Endothelial cell of umbilical vein (primary cell): ENCODE measurements around the gene BEX3. TPM values are rescaled to one million over a fixed set of nuclear protein-coding genes. Genes with fewer than 3 reads are reported as not detected.
A peak's percentile ranks its signal among the peaks of the same experiment; 100 is the strongest.

ENCODE experiments used
- BruUV-seq: library from RNA; stranded (reverse); fragments of 400-500 nt; replicated peaks from 2 replicates; lab custom pipeline; 2021; lab: Mats Ljungman, UMichigan
- CTCF ChIA-PET: fragments of 300-600, 350-600 bp; sonication (Branson Sonifier 250); formaldehyde crosslinking; loops from one replicate; lab custom pipeline; 2021; ENCODE audit warnings: antibody characterized with exemption, inconsistent platforms; lab: Charles Lee
- POLR2A ChIA-PET: fragments of 300-600, 350-600 bp; sonication (Branson Sonifier 250); formaldehyde crosslinking; loops from one replicate; lab custom pipeline; 2021; ENCODE audit warnings: antibody characterized with exemption, inconsistent platforms; lab: Charles Lee
- DNase-seq: peaks from one replicate; pipeline ENCODE4 v3.0.0-alpha.2; 2011; ENCODE audit warnings: low read depth, low spot score
- FAIRE-seq: peaks from 2 replicates; lab custom pipeline; 2011; peaks lifted over from hg19 to GRCh38; lab: Jason Lieb, UNC
- H2AFZ ChIP-seq: 2 replicates; pipeline ENCODE4 v1.6.0; 2012; ENCODE audit warnings: low read depth, low read length, control low read depth, inconsistent platforms
- H3K27ac ChIP-seq: 2 replicates; pipeline ENCODE4 v1.5.1; 2011; ENCODE audit warnings: low read depth, mild to moderate bottlenecking, control low read depth, low read length, moderate library complexity; ENCODE audit not compliant: insufficient read depth
- H3K27me3 ChIP-seq, 2 experiments: 2 replicates each; pipeline versions ENCODE4 v1.6.0 to v1.6.1; 2011; ENCODE audit warnings: low read length in 2 of 2, mixed read lengths in 1 of 2; ENCODE audit not compliant: control insufficient read depth in 2 of 2, insufficient read depth in 2 of 2
- H3K36me3 ChIP-seq, 2 experiments: 2 replicates in 1 of 2; 3 replicates in 1 of 2; pipeline ENCODE4 v1.5.1; 2011; ENCODE audit warnings: low read length in 2 of 2, mild to moderate bottlenecking in 1 of 2, moderate library complexity in 1 of 2; ENCODE audit not compliant: control insufficient read depth in 2 of 2, insufficient read depth in 2 of 2; ENCODE audit errors: extremely low read depth in 1 of 2
- H3K4me1 ChIP-seq: 3 replicates; pipeline ENCODE4 v1.5.1; 2011; ENCODE audit warnings: mild to moderate bottlenecking, low read length; ENCODE audit not compliant: control insufficient read depth, insufficient read depth; ENCODE audit errors: extremely low read depth
- H3K4me2 ChIP-seq: 2 replicates; pipeline ENCODE4 v1.6.1; 2011; ENCODE audit warnings: low read length, control low read depth, mixed read lengths; ENCODE audit not compliant: insufficient read depth
- H3K4me3 ChIP-seq, 3 experiments: fragments of 200-600 bp in 1 of 3; sonication (generic), shearing (Covaris generic) in 1 of 3; replicated peaks in 1 of 3; 2 replicates each; pipeline ENCODE4 v1.5.1; 2011 to 2016; ENCODE audit warnings: control low read depth in 3 of 3, low read length in 3 of 3, mild to moderate bottlenecking in 2 of 3, inconsistent platforms in 1 of 3, low read depth in 1 of 3, moderate library complexity in 1 of 3; ENCODE audit not compliant: insufficient read depth in 1 of 3
- H3K79me2 ChIP-seq: 2 replicates; pipeline ENCODE4 v1.6.0; 2012; ENCODE audit warnings: low read length, inconsistent platforms; ENCODE audit not compliant: control insufficient read depth, insufficient read depth
- H3K9ac ChIP-seq: replicated peaks from 2 replicates; pipeline ENCODE3; 2011; ENCODE audit warnings: low read length, control low read depth; ENCODE audit not compliant: insufficient read depth; ENCODE audit errors: extremely low read depth
- H3K9me1 ChIP-seq: replicated peaks from 3 replicates; pipeline ENCODE4 v1.6.0; 2011; ENCODE audit warnings: mild to moderate bottlenecking, low read length; ENCODE audit not compliant: control insufficient read depth, insufficient read depth; ENCODE audit errors: extremely low read depth
- H3K9me3 ChIP-seq: replicated peaks from 2 replicates; pipeline ENCODE4 v1.5.1; 2012; ENCODE audit warnings: low read length, inconsistent platforms; ENCODE audit not compliant: control insufficient read depth, insufficient read depth
- H4K20me1 ChIP-seq: replicated peaks from 2 replicates; pipeline ENCODE3; 2011; ENCODE audit warnings: mild to moderate bottlenecking, low read length; ENCODE audit not compliant: control insufficient read depth, insufficient read depth; ENCODE audit errors: extremely low read depth
- FOS ChIP-seq: IDR thresholded peaks from 2 replicates; pipeline ENCODE4 v1.6.1; 2011; ENCODE audit warnings: mild to moderate bottlenecking, low read length, moderate library complexity, borderline replicate concordance; ENCODE audit not compliant: insufficient read depth
- GATA2 ChIP-seq: IDR thresholded peaks from 2 replicates; pipeline ENCODE4 v1.7.0; 2011; ENCODE audit warnings: low read depth, mild to moderate bottlenecking, moderate library complexity, mixed read lengths, low read length; ENCODE audit not compliant: insufficient read length, insufficient read depth
- MAX ChIP-seq: IDR thresholded peaks from 2 replicates; pipeline ENCODE4 v1.6.1; 2011; ENCODE audit not compliant: insufficient read depth, insufficient read length
- POLR2A ChIP-seq: IDR thresholded peaks from 2 replicates; pipeline ENCODE4 v1.6.1; 2012; ENCODE audit warnings: low read depth, mild to moderate bottlenecking, control low read depth, low read length
- POLR2AphosphoS5 ChIP-seq: IDR thresholded peaks from 2 replicates; pipeline ENCODE4 v1.6.1; 2012; ENCODE audit warnings: low read depth, mild to moderate bottlenecking, control low read depth, low read length, moderate library complexity; ENCODE audit not compliant: insufficient read depth
- dilution Hi-C: fragments of 300-500 bp; cut with MboI; formaldehyde crosslinking; loops from one replicate; pipeline ENCODE4 v1.15.0; 2019; ENCODE audit warnings: low sequenced_read_pairs; ENCODE audit not compliant: extremely low pct_ligation_motif_present
- intact Hi-C: fragments of 100-400 bp; cut with micrococcal nuclease; formaldehyde crosslinking; loops from one replicate; pipeline ENCODE4 v1.10.0; 2022
- polyA plus RNA-seq, 4 experiments: library from polyadenylated mRNA; depleted of rRNA in 3 of 4; stranded (reverse) in 3 of 4; unstranded in 1 of 4; fragments of >200 nt; gene quantifications; 2 replicates each; pipeline versions ENCODE4 v1.2.1 to v1.2.3, GENCODE V29; 2011 to 2012; ENCODE audit warnings: missing spikeins in 1 of 4
- total RNA-seq: library from RNA; stranded (reverse); gene quantifications from 2 replicates; pipeline ENCODE4 v1.2.3, GENCODE V29; 2021
- TF ChIP-seq, protein P1 (sequence below), 2 donors: IDR thresholded peaks; 1 replicate in 1 of 2; 2 replicates in 1 of 2; pipeline ENCODE4 v1.5.1; 2011; ENCODE audit warnings: low read length in 2 of 2, mild to moderate bottlenecking in 2 of 2, moderate library complexity in 2 of 2, control low read depth in 1 of 2, inconsistent platforms in 1 of 2, low read depth in 1 of 2; ENCODE audit not compliant: insufficient read depth in 1 of 2; ENCODE audit errors: extremely low read depth in 1 of 2

Gene BEX3
- total and polyA plus RNA-seq, 2 donors (not counting 3 experiments of a cell fraction or from before 2014, with no cell fraction given) = 227 to 332 TPM

- Histone ChIP-seq H3K27me3 (no peaks in the 10 kb centered on the region), H3K36me3 (no peaks in the 10 kb centered on the region), H3K9me1 (no peaks in the 10 kb centered on the region), H3K9ac (no peak overlapping the region), H3K4me2 (no peak overlapping the region), H3K4me1 (peaks cover 9% of the 10 kb centered on the region), H3K9me3 (no peaks in the 10 kb centered on the region), H3K79me2 (no peaks in the 10 kb centered on the region), H4K20me1 (no peaks in the 10 kb centered on the region), H3K4me3 (no peak overlapping the region), H3K27ac (no peak overlapping the region), H2AFZ (no peak overlapping the region)
- BruUV-seq = no TSS peak
- TF ChIP-seq POLR2A (no peak), MAX (no peak), POLR2AphosphoS5 (no peak)
- TF ChIP-seq, protein P1, sequence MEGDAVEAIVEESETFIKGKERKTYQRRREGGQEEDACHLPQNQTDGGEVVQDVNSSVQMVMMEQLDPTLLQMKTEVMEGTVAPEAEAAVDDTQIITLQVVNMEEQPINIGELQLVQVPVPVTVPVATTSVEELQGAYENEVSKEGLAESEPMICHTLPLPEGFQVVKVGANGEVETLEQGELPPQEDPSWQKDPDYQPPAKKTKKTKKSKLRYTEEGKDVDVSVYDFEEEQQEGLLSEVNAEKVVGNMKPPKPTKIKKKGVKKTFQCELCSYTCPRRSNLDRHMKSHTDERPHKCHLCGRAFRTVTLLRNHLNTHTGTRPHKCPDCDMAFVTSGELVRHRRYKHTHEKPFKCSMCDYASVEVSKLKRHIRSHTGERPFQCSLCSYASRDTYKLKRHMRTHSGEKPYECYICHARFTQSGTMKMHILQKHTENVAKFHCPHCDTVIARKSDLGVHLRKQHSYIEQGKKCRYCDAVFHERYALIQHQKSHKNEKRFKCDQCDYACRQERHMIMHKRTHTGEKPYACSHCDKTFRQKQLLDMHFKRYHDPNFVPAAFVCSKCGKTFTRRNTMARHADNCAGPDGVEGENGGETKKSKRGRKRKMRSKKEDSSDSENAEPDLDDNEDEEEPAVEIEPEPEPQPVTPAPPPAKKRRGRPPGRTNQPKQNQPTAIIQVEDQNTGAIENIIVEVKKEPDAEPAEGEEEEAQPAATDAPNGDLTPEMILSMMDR (IDR thresholded peaks at IDR 0.05; ENCODE audit: extremely low read depth in 1 of 2, insufficient read depth in 1 of 2, low read depth in 1 of 2, low read length in 2 of 2) = peak; percentile 41 to 50
- FAIRE-seq (peak; percentile 86), DNase-seq (peak; percentile 64)
- dilution Hi-C loops = no loop called here
- POLR2A ChIA-PET = no interaction called here
- intact Hi-C loops = loop anchor here (1.0 to 5.0 kb wide), 4 partner anchors 33 to 131 kb away; partner anchors contain the start of gene BEX3
- CTCF ChIA-PET = interaction anchor here (0.7 to 7.0 kb wide), 9 partner anchors 12 to 147 kb away, joined by 3 to 129 read pairs (median 5); partner anchors contain the start of genes BEX3 and TCEAL9
Measured at GRCh38 chrX:103343105-103343504, 33.2 kb upstream of the BEX3 start.

DNA sequence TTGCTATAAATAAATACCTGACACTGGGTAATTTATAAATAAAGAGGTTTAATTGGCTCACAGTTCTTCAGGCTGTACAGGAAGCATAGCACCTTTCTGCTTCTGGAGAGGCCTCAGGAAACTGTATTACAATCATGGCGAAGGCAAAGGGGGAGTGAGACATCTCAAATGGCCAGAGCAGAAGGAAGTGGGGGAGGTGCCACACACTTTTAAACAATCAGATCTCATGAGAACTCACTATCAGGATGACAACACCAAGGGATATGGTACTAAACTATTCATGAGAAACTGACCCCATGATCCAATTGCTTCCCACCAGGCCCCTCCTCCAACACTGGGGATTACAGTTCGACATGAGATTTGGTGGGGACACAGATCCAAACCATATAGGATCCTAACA lies 31.7 kb upstream of the BEX3 start:
- DNase-seq (peak; percentile 61), FAIRE-seq (peak; percentile 46)
- H3K9me1 ChIP-seq = no peaks in the 10 kb centered on the region
- TF ChIP-seq FOS (no peak), POLR2AphosphoS5 (no peak), GATA2 (no peak)
- CTCF ChIA-PET = no interaction called here
- H3K36me3 ChIP-seq = no peaks in the 10 kb centered on the region
- peaks cover 9% of the 10 kb centered on the region for H3K4me1 ChIP-seq
- no peaks in the 10 kb centered on the region for H4K20me1 ChIP-seq
- peak overlapping the region; percentile 54 for H2AFZ ChIP-seq
- intact Hi-C loops = loop anchor here (5.0 kb wide), 1 partner anchor 132 kb away; no protein-coding TSS in a partner anchor
- no peak overlapping the region for H3K27ac ChIP-seq
- no peak overlapping the region for H3K4me3 ChIP-seq
- H3K79me2 ChIP-seq = no peaks in the 10 kb centered on the region
- H3K9ac ChIP-seq = no peak overlapping the region
- dilution Hi-C loops = no loop called here
- H3K27me3 ChIP-seq = no peaks in the 10 kb centered on the region
- no peak overlapping the region for H3K4me2 ChIP-seq
- POLR2A ChIA-PET = no interaction called here
- no peaks in the 10 kb centered on the region for H3K9me3 ChIP-seq
- BruUV-seq = no TSS peak
